K562 (cell line): ENCODE results near the gene SERPINA7. TPM values are rescaled to one million over a fixed set of nuclear protein-coding genes. Genes with fewer than 3 reads are reported as not detected.

Source experiments
- ATAC-seq: fragments of 200-7000 bp; cut with Tn5 transposase; 3 replicates; pipeline ENCODE4 v1.9.1; 2020; ENCODE audit warnings: moderate library complexity
- BruUV-seq: library from RNA; stranded (reverse); fragments of 400-500 nt; replicated peaks from 2 replicates; lab custom pipeline; 2021; lab: Mats Ljungman, UMichigan
- CTCF ChIA-PET: fragments of 300-600 bp; formaldehyde crosslinking; extraction: SDS; loops from one replicate; lab custom pipeline; 2021; ENCODE audit warnings: low intra/inter-chr PET ratio; lab: Yijun Ruan, JAX
- POLR2A ChIA-PET: fragments of 300-600, 350-650 bp; sonication (Branson Sonifier 250); formaldehyde crosslinking; extraction: SDS; loops from one replicate; lab custom pipeline; 2021; ENCODE audit warnings: antibody characterized with exemption, inconsistent platforms; lab: Yijun Ruan, JAX
- DNase-seq, 4 experiments: peaks; one replicate each; pipeline versions ENCODE4 v3.0.0 to v3.0.0-alpha.2; 2011 to 2018; ENCODE audit warnings: low spot score in 3 of 4, mixed read lengths in 3 of 4; ENCODE audit errors: extremely low read depth in 1 of 4
- FAIRE-seq: peaks from 2 replicates; lab custom pipeline; 2011; peaks lifted over from hg19 to GRCh38; lab: Jason Lieb, UNC
- H2AFZ ChIP-seq: 2 replicates; pipeline ENCODE4 v1.6.0; 2011; ENCODE audit warnings: low read depth, low read length, control low read depth, inconsistent platforms
- H3K27ac ChIP-seq: fragments of 200-600 bp; 3 replicates; pipeline ENCODE4 v1.8.0; 2011; ENCODE audit warnings: low read depth, mild to moderate bottlenecking, control low read depth, inconsistent platforms, low read length, moderate library complexity, mixed read lengths; ENCODE audit errors: extremely low read depth
- H3K27me3 ChIP-seq, 2 experiments: fragments of 300-600 bp in 1 of 2; 2 replicates in 1 of 2; 3 replicates in 1 of 2; pipeline versions ENCODE4 v1.6.0 to v1.8.0; 2011; ENCODE audit warnings: inconsistent platforms in 2 of 2, low read length in 2 of 2, mild to moderate bottlenecking in 1 of 2, mixed read lengths in 1 of 2, moderate library complexity in 1 of 2; ENCODE audit not compliant: control insufficient read depth in 2 of 2, insufficient read depth in 2 of 2
- H3K36me3 ChIP-seq: fragments of 300-600 bp; 3 replicates; pipeline ENCODE4 v1.8.0; 2011; ENCODE audit warnings: mild to moderate bottlenecking, low read length, inconsistent platforms; ENCODE audit not compliant: control insufficient read depth, insufficient read depth
- H3K4me1 ChIP-seq, 2 experiments: fragments of 200-600 bp in 1 of 2; replicated peaks in 1 of 2; 2 replicates in 1 of 2; 3 replicates in 1 of 2; pipeline versions ENCODE4 v1.5.1 to v1.8.0; 2011; ENCODE audit warnings: inconsistent platforms in 2 of 2, low read length in 2 of 2, mild to moderate bottlenecking in 1 of 2, mixed read lengths in 1 of 2, moderate library complexity in 1 of 2; ENCODE audit not compliant: control insufficient read depth in 2 of 2, insufficient read depth in 2 of 2
- H3K4me2 ChIP-seq: 2 replicates; pipeline ENCODE4 v1.6.1; 2011; ENCODE audit warnings: low read length, control low read depth, inconsistent platforms, mixed read lengths; ENCODE audit not compliant: insufficient read depth
- H3K4me3 ChIP-seq: fragments of 200-600 bp; sonication (generic), shearing (Covaris generic); 2 replicates; pipeline ENCODE4 v1.5.1; 2016; ENCODE audit warnings: control low read depth, inconsistent platforms
- H3K79me2 ChIP-seq: fragments of 200-600 bp; 3 replicates; pipeline ENCODE4 v1.8.0; 2011; ENCODE audit warnings: low read length, inconsistent platforms; ENCODE audit not compliant: control insufficient read depth, insufficient read depth
- H3K9ac ChIP-seq, 2 experiments: 2 replicates each; pipeline versions ENCODE4 v1.6.0 to v1.6.1; 2011; ENCODE audit warnings: low read depth in 2 of 2, low read length in 2 of 2, control low read depth in 1 of 2, inconsistent platforms in 1 of 2, mild to moderate bottlenecking in 1 of 2, mixed read lengths in 1 of 2; ENCODE audit not compliant: insufficient read depth in 1 of 2
- H3K9me1 ChIP-seq: one replicate; pipeline ENCODE4 v1.6.0; 2011; ENCODE audit warnings: inconsistent platforms, mild to moderate bottlenecking, low read length, moderate library complexity; ENCODE audit not compliant: control insufficient read depth, insufficient read depth
- H3K9me3 ChIP-seq: replicated peaks from 2 replicates; pipeline ENCODE4 v1.5.1; 2011; ENCODE audit warnings: low read depth, low read length, inconsistent platforms; ENCODE audit not compliant: control insufficient read depth, insufficient read depth
- H4K20me1 ChIP-seq: replicated peaks from 2 replicates; pipeline ENCODE4 v1.6.1; 2011; ENCODE audit warnings: low read length, inconsistent platforms, mixed read lengths; ENCODE audit not compliant: control insufficient read depth, insufficient read depth
- CBX2 ChIP-seq: fragments of 200-600 bp; sonication (generic); IDR thresholded peaks from one replicate; pipeline ENCODE4 v1.6.1; 2012; ENCODE audit warnings: mild to moderate bottlenecking, low read length, inconsistent platforms; ENCODE audit not compliant: insufficient read depth, poor library complexity, severe bottlenecking
- NONO ChIP-seq, 2 experiments: fragments of 200-400 bp in 1 of 2; fragments of 450-650 bp in 1 of 2; formaldehyde crosslinking in 1 of 2; IDR thresholded peaks; 2 replicates each; pipeline ENCODE4 v1.6.1; 2017; ENCODE audit warnings: low read depth in 2 of 2, mild to moderate bottlenecking in 2 of 2, moderate library complexity in 2 of 2, low read length in 1 of 2
- ZNF436 ChIP-seq: fragments of 250-450, 450-650 bp; sonication (Bioruptor Pico); formaldehyde crosslinking; IDR thresholded peaks from 2 replicates; pipeline ENCODE4 v1.7.0; 2020; ENCODE audit warnings: mild to moderate bottlenecking
- ZNF518B ChIP-seq: fragments of 250-450 bp; sonication (Bioruptor Pico); IDR thresholded peaks from 2 replicates; pipeline ENCODE4 v1.5.0; 2021; ENCODE audit warnings: mild to moderate bottlenecking, moderate library complexity
- WGBS: fragments of 100-300 bp; shearing (Covaris generic); methylation state at CpG from one replicate; pipeline ENCODE4 v1.1.6; 2016; ENCODE audit warnings: low coverage, mixed read lengths; ENCODE audit not compliant: insufficient coverage; ENCODE audit errors: missing lambda C conversion rate; 5-methylcytosine and 5-hydroxymethylcytosine counted together
- in situ Hi-C: fragments of 300-500 bp; cut with MboI; formaldehyde crosslinking; loops from 4 replicates; pipeline ENCODE4 v1.15.0; 2018; ENCODE audit warnings: inconsistent platforms, mixed read lengths
- intact Hi-C: fragments of 100-400 bp; cut with micrococcal nuclease; formaldehyde crosslinking; loops from 2 replicates; pipeline ENCODE4 v1.14.2; 2022
- polyA plus RNA-seq, 8 experiments: library from polyadenylated mRNA; depleted of rRNA in 4 of 8; stranded (reverse) in 5 of 8; unstranded in 3 of 8; fragments of >200 nt; fragmentation: Nextera tagmentation in 2 of 8; fragmentation: Illumina TruSeq in 1 of 8; extraction: Ambion mirVana in 2 of 8; extraction: Trizol in 1 of 8; gene quantifications; 2 replicates each; pipeline versions ENCODE4 v1.2.1 to v1.2.3, GENCODE V29; 2011 to 2014; ENCODE audit warnings: inconsistent platforms in 1 of 8, missing spikeins in 1 of 8
- total RNA-seq, 7 experiments: library from RNA; depleted of rRNA in 6 of 7; stranded (reverse); fragments of >200 nt in 6 of 7; fragmentation: Illumina TruSeq in 2 of 7; extraction: Trizol in 2 of 7; gene quantifications; 2 replicates each; pipeline versions ENCODE4 v1.2.1 to v1.2.3, GENCODE V29; 2011 to 2021; ENCODE audit warnings: low replicate concordance in 1 of 7
- TF ChIP-seq, protein P1 (sequence below): sonication (generic); formaldehyde crosslinking; IDR thresholded peaks from 2 replicates; pipeline ENCODE4 v1.8.0; 2022; ENCODE audit warnings: mild to moderate bottlenecking, missing genetic modification reagents, borderline replicate concordance

SERPINA7 gene
- total and polyA plus RNA-seq, 9 of the 15 experiments (the other 6 are each of a cell fraction or from before 2014, with no cell fraction given) = not detected

DNA sequence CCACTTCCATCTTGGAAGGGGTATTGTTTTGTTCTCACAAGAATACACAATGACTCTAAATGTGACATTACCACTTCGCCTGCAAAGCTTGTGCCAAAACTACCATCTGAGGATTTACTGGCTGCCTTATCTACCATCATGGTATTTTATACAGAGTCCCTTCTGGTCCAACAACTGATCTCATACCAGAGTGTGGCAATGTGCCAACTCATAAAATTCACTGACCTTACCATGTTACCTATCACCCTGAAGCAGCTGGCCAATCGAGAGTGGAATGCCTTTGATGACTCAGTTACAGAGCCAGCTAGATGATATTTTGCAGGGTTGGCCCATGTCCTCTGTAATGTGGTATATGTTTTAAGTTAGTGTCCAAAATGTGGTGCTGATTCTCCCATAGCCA is 3.8 kb upstream of the SERPINA7 start (continued):
- no peak for TF ChIP-seq ZNF518B
- TF ChIP-seq, protein P1, sequence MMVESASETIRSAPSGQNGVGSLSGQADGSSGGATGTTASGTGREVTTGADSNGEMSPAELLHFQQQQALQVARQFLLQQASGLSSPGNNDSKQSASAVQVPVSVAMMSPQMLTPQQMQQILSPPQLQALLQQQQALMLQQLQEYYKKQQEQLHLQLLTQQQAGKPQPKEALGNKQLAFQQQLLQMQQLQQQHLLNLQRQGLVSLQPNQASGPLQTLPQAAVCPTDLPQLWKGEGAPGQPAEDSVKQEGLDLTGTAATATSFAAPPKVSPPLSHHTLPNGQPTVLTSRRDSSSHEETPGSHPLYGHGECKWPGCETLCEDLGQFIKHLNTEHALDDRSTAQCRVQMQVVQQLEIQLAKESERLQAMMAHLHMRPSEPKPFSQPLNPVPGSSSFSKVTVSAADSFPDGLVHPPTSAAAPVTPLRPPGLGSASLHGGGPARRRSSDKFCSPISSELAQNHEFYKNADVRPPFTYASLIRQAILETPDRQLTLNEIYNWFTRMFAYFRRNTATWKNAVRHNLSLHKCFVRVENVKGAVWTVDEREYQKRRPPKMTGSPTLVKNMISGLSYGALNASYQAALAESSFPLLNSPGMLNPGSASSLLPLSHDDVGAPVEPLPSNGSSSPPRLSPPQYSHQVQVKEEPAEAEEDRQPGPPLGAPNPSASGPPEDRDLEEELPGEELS (CRISPR knock-in tag) = no peak
- TF ChIP-seq, all 486 proteins: peak for 0

- no peak for FAIRE-seq
- Histone ChIP-seq H2AFZ (no peak overlapping the region), H3K9me1 (no peaks in the 10 kb centered on the region), H4K20me1 (no peaks in the 10 kb centered on the region), H3K9me3 (no peaks in the 10 kb centered on the region), H3K27me3 (no peaks in the 10 kb centered on the region), H3K36me3 (no peaks in the 10 kb centered on the region), H3K4me1 (no peaks in the 10 kb centered on the region), H3K27ac (no peak overlapping the region), H3K79me2 (no peaks in the 10 kb centered on the region), H3K4me3 (no peak overlapping the region), H3K9ac (no peak overlapping the region), H3K4me2 (no peak overlapping the region)
- 2% methylated on average over 4 of the region's 4 CpGs for WGBS
- CTCF ChIA-PET = interaction anchor here (0.7 kb wide), 1 partner anchor 910 kb away, joined by 3 read pairs; no protein-coding TSS in a partner anchor
- intact Hi-C loops (no loop called here), in situ Hi-C loops (no loop called here)
- no TSS peak for BruUV-seq
- no peak for ATAC-seq
- POLR2A ChIA-PET = no interaction called here
- DNase-seq = no peak
- TF ChIP-seq NONO (IDR thresholded peaks at IDR 0.05; ENCODE audit: low read depth in 2 of 2, low read length in 1 of 2) (no peak), CBX2 (no peak), ZNF436 (CRISPR knock-in tag) (no peak)
Observed at GRCh38 chrX:106040861-106041260, 2.3 kb upstream of the SERPINA7 start.
